ENCODE data around the gene ELAC1.

ELAC1 gene

GRCh38 chr18:51021226-51021965, 53.6 kb downstream of the ELAC1 start:
- no peak for DNase-seq

DNA sequence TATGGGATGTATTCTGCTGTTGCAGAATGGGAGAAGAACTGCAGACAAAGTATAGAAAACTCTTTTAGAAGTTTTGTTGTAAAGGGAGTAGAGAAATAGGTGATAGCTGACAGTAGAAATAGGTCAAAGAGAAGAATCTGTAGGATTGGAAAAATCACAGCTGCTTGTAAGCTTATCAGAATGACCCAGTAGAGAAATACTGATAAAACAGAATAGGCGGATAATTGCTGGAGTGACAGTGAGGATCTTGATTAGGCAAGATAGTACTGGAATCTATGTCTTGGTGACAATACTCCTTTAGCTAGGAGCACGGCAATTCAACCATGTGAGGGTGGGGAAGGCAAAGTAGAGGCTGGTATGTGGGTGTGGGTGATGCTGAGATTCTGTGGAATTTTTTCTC, 57.7 kb downstream of the ELAC1 start:
- no peak for DNase-seq

GRCh38 chr18:51028201-51028805, 60.5 kb downstream of the ELAC1 start:
- peak; percentile 51 for DNase-seq

- DNase-seq = no peak
Measured at GRCh38 chr18:51029378-51029693, 61.5 kb downstream of the ELAC1 start.

- peak; percentile 97 for DNase-seq
Measured at GRCh38 chr18:51029694-51030536, 62.1 kb downstream of the ELAC1 start, which contains the start of gene SMAD4. TSS of gene SMAD4 (plus strand) at chr18:51030213. CDS start at chr18:51047047, 16,834 bp downstream.

- DNase-seq = peak; percentile 56
Measured at GRCh38 chr18:51030537-51031258, 62.9 kb downstream of the ELAC1 start.

DNA sequence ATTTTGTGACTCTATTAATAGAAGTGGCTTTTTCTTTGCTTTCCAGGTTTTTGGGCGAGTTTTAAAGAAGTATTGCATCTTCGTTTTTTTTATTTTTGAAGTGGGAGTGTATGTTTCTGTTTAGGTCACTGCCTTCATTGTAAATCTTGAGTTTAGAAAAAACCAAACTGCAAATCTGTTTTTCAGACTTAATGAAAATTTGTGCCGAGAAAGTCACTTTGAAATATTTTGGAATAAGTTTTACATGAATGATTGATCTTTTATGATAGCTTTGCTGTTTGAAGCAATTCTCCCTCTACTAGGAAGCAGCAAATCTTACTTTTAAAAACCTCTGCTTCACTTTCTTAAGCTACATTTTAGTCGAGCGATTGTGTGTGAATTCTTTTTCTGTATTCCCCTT, 64.4 kb downstream of the ELAC1 start:
- DNase-seq = no peak

GRCh38 chr18:51037230-51037629, 69.4 kb downstream of the ELAC1 start:
- no peak for DNase-seq

Measured in activated CD4-positive, alpha-beta T cell treated with anti-CD3 and anti-CD28 coated beads, Interleukin-2, amount 50 U/mL, for 16 hours (primary cell).